GM11168 (cell line): Measurements from ENCODE around the gene IPO7.

ENCODE experiments used
- in situ Hi-C: fragments of 300-500 bp; cut with MboI; formaldehyde crosslinking; loops from one replicate; pipeline ENCODE4 v1.12.0; 2022; ENCODE audit warnings: low sequenced_read_pairs; ENCODE audit not compliant: unreplicated experiment

Gene IPO7

DNA sequence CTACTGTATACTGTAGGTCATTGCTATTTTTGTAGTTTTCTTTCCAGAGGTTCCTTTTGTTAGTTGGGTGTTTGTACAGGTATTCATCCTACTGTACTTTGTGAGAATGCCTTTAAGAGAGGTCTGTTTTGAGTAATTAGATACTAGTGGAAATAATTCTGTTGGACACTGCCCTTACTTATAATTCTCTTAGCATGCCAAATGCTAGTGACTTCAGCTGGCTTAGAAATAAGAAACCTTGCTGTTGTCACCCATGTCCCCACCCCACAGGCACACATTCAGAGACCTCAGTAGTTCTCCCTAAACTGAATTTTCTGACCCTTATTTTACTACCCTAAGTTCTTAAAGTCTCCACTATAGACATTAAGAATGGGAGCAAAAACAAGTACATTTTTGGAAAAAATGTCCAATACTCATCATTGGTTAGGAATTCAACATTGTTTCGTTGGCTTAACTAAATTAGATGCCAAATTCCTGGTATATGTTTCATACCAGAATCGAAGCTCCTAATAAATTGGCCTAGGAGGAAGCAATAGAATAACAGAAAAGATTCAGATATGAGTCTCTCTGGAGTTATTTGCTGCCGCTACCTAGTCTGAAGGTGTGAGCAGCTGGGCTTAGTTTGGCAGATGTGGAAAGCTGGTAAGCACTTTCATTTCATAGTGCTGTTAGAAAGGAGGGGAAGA is 104.8 kb downstream of the IPO7 start:
- in situ Hi-C loops: no loop called here

DNA sequence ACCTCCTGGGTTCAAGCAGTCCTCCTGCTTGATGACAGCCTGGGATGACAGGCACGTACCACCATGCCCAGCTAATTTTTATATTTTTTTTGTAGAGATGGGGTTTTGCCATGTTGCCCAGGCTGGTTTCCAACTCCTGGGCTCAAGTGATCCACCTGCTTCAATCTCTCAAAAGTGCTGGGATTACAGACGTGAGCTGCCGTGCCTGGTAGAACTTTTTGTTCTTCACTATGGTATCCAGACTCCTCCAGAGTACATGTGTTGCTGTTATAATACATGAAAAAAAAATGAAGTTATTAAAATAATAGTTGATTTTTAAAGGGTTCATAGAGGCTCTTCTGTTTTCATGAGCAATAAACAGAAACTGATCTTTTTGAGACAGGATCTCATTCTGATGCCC is 105.9 kb downstream of the IPO7 start:
- in situ Hi-C loops: loop anchor here (10.0 kb wide), 1 partner anchor 326 kb away; no protein-coding TSS in a partner anchor

DNA sequence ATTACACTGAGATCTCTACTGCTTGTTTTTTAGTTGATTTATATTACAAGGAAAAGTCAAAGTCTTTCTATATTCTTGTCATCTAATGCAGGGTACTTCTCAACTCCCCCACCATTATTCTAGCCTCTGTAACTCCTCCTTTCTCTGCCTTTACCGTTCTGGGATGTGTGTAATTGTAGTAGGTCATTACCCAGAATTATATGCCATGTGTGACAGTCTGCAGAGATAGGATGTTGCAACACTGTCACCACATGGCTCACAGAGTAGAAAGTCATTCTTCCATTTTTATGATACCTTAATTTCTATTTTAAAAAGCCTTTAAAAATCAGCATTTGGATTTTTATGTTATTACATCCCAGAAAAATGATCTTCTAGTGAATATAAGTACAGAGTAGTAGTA is 109.0 kb downstream of the IPO7 start:
- in situ Hi-C loops: loop anchor here (10.0 kb wide), 1 partner anchor 329 kb away; no protein-coding TSS in a partner anchor

- in situ Hi-C loops: loop anchor here (10.0 kb wide), 1 partner anchor 330 kb away; no protein-coding TSS in a partner anchor
These were observed 109.9 kb downstream of the IPO7 start for GRCh38 chr11:9494316-9494715.

- in situ Hi-C loops: loop anchor here (10.0 kb wide), 1 partner anchor 331 kb away; no protein-coding TSS in a partner anchor
These were observed 111.5 kb downstream of the IPO7 start for GRCh38 chr11:9495803-9496514.
